ENCODE data around the gene JAK3. TPM values are rescaled to one million over a fixed set of nuclear protein-coding genes. Genes with fewer than 3 reads are reported as not detected.
A peak's percentile ranks its signal among the peaks of the same experiment; 100 is the strongest.

JAK3 gene
- polyA plus RNA-seq, 3 donors = 3.2 to 5.0 (median 3.8) TPM

DNA sequence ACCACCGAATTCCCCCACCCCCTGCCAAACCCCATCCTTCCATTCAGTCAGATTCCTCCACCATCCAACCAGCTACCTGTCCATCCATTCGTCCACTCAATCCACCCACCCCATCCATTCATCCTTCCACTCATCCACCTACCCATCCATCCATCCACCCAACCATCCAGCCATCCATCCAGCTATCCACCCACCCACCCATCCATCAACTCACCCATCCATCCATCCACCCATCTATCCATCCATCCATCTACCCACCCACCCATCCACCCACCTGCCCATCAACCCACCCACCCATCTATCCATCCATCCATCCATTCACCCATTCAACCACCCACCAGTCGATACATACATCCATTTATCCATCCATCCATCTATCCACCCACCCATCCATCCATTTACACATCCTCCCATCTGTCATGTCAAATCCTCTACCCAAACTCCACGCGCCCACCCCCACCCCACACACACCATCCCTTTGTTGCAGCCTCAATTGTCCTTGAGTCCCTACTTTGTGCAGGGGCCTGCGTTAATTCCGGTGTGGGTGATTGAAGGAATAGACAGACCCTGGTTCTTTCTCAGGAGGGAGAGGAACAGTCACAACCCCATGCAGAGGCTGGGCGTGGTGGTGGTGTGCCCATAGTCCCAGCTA, 18.7 kb upstream of the JAK3 start:
- no peak for DNase-seq

DNA sequence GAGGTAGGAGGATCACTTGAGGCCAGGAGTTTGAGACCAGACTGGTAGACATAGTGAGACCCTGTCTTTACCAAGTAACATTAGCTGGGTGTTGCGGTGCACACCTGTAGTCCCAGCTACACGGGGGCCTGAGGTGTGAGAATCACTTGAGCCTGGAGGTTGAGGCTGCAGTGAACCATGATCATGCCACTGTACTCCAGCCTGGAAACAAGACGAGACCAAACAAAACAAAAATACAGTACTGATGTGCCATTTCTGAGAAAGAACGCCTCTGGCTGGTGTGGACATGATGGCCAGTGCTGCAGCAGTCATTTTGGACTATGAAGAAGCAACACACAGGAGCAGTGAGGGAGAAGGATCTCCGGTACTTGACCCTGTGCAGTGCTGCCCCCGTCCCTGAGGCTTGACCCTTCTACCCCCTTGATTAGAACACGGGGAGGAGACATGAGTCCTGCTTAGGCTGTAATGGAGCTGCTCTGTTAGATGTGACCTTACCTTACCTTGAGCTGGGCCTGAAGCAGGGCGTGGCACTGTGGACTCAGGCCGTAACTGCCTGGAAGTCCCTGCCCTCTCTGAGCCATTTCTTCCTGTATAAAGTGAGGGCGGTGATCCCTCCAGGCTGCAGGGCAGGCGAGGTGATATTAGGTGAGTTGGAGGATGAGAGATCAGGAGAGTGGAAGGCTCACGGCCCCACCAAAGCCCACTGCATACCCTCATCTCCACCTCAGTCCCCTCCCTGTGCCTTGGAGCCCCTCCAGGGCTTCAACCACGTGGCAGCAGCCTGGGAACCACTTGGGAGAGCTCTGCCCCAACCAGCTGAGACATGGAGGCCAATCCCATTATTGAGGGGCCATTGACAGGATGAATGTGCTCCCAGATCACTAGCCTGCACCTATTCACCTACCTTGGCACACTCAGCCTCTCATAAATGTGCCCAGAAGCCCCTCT, 17.9 kb upstream of the JAK3 start:
- DNase-seq = no peak

DNA sequence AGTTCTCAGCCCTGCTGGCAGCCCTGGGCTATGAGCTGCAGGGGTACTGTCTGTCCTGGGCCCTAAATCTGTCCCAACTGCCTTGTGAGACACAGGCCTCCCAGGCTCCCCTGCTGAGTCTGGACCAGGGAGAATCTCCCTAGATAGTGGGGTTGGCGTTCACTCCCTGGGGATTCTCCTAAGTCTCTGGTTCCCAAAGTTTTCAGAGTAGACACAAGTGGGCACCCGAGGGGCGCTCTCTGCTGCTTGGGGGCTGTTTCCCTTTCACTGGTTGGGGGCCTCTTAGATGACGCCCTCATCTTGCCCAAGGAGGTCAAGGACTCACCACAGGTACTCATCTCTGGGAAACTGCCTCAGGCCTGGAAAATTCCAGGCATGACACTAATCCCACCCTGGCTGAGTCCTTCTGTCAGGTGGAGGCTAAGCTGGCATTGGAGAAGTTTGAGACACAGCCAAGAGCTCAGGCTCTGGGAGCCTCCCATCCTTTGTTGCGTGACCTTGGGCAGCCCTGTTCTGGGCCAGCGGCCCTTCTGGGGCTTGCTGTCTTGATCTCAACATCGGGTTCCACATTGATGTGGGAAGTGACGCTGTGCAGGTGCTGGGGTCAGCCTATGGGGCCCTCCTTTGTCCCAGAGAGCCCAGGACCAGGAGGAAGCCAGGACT, 15.9 kb upstream of the JAK3 start:
- DNase-seq = no peak

DNA sequence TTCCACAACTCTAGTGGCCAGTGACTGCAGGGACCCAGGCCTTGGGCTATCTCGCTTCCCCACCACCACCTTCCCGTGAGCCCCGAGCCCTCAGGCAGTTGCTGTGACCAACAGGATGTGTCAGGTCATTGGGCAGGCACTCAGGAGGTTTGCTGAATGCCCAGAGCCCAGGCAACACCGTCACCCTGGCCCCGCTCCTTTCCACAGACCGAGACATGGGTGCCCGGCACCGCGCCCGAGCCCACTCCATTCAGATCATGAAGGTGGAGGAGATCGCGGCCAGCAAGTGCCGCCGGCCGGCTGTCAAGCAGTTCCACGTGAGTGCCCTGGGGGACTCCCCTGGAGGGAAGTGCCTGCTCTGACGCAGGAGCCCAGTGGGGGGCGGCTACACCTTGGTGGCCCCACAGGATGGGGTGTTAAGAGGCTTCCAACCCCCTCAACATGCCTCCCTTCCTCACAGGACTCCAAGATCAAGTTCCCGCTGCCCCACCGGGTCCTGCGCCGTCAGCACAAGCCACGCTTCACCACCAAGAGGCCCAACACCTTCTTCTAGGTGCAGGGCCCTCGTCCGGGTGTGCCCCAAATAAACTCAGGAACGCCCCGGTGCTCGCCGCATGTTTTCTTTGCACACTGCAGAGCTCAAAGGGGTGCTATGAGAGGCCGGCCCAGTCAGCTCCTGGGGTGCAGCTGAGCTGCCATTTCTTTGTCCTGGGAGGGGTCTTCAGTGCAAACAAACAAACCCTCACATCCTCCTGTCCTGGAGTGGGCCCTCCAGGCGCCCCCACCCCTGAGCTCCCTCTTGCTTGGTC, 15.1 kb upstream of the JAK3 start:
- no peak for DNase-seq

DNA sequence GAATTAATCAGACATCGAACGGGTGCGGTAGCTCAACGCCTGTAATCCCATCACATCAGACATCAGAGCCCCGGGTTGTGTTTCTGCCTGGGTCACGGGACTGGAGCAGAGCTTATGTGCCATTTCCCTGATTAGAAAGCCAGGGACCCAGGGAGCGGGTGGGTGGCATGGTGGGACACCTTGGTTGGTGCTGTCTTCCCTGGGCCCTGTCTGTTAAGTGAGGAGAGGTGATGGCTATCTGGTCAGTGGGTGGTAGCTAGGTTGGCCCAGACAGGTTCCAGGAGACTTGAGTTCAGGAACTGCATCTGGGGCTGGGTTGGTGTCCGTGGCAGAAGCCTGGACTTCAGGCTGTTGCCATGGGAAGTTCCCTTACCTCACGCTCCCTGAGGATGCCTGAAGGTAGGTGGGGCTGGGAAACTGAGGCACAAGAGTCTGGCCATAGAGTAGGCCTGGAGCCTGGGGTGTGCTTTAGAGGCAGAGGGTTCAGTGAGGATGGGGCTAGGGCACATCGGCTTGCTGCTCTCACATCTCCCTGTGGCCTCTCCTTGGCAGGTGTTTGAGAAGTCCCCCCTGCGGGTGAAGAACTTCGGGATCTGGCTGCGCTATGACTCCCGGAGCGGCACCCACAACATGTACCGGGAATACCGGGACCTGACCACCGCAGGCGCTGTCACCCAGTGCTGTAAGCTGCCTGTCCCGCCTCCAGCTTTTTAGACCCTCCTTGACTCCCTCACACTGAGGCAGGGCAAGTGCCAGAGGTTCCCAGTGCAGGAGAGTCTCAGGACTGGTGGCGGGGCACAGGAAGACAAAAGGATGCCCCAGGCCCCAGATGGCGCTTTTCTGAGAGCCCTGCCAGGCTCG, 14.0 kb upstream of the JAK3 start:
- no peak for DNase-seq

DNA sequence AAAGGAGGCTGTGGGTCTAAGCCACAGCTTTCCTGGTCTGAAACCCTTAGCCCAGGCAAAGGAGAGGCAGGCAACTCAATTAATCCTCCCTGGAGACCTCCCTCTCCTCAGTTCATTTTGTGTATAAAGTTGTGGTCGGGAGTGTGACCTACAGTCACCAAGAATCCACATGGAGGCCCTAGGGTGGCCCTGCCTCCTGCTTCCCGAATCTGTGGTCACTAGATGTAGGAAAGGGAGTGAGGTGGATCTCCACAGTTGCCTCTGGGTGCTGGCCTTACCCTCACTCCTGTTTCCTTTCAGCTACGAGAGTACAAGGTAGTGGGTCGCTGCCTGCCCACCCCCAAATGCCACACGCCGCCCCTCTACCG, 13.2 kb upstream of the JAK3 start:
- DNase-seq = no peak

DNA sequence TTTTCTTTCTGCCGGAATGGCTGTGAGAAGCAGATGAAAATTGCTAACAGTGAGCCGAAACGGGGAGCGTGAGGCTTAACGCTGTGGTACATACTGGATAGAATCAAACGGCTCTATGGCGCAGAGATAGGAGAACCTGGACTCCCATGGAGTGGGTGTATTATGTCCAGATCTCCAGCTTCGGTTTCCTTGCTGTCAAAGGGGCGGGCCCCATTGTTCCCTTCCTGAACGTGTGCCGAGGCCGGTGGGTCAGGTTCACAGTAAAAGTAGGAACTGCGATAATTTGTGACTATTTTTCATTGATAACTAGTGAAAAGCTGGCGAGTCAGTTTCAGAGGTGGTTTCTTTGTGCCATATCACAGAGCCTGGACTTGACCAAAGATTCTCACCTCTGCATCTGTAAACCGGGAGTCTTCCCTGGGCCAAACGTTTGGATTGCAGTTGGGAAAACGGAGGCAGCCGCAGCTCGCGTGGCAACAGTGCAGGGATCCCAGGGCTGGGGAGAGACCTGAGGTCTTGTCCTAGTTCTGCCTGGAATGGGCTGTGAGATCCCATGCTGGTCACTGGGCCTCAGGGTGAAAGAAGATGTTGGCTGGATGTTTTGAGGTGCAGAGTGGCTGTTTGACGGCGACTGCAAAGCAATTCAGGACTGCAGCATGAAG, 12.7 kb upstream of the JAK3 start:
- DNase-seq = no peak

DNA sequence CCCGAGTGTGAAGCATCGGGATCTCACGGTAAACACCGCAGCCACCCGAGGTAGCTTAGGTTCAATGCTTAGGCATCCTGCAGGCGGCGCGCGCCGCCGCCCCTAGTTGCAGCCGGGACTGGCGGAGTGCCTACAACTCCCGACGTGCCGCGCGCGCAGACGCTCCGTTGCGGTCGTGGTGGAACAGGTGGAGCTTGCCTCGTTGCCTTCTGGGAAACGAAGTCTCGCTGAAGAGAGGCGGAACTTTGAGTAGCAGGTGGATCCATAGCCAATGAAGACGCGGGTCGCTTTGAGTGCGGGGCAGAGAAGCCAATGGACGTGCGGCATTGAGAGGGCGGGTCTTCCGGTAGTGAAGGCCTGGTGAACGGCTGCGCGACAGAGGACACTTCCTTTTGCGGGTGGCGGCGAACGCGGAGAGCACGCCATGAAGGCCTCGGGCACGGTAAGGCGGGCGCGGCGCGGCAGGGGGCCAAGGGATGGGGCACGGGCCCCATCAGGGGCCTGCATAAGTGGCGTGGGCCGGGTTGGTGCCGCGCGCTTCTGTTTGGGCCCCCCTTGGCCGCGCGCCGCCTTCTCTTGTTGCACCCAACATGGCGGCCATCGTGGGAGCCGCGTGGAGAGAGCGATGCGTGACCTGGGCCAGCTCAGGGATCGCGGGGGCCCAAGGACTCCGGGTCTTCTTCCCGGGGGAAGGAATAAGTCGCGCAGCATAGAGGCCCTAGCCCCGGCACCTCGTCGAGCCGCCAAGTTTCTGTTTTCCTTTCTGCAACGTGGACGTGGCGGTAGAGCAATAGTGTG, 11.9 kb upstream of the JAK3 start, which contains the start of gene RPL18A:
Gene RPL18A (plus strand): TSS at position 378 of the 798 bp plus-strand sequence. CDS start 47 bp downstream, at position 425.
- peak; percentile 99 for DNase-seq

DNA sequence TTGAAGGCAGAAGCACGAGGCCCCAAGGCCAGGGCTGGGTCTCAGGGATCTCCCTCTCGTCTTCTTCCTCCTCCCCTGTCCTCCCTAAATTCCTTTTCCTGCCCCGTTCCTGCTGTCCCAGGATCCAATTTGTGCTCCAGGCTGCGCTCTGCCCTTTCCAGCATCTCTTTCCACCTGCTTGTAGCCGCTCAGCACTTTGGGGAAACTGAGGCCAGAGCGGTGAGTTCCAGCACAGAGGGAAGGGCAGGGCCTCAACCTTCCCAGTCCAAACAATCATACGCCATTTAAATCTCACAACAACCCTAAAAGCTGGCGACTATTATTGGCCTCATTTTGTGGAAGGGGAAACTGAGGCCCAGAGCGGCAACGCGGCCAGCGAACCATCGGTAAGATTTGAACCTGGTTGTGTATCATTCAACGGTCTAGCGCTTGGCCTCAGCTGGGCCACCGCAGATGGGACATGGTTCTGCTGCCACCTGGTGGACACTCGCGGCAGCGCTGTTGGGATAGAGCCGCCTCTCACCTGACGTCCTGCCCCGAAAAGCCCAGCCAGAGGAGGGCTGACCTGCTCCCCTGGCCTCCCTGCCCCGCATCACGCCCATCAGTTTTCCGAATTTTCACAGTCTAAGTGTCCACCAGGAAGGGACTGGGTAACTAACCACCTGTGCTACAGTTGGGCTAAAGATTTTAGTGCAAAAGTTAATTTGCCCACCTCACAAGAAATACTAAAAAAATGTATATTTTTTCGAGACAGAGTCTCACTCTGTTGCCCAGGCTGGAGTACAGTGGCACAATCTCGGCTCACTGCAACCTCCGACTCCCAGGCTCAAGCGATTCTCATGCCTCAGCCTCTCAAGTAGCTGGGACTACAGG, 7.7 kb upstream of the JAK3 start:
- peak; percentile 54 for DNase-seq

DNA sequence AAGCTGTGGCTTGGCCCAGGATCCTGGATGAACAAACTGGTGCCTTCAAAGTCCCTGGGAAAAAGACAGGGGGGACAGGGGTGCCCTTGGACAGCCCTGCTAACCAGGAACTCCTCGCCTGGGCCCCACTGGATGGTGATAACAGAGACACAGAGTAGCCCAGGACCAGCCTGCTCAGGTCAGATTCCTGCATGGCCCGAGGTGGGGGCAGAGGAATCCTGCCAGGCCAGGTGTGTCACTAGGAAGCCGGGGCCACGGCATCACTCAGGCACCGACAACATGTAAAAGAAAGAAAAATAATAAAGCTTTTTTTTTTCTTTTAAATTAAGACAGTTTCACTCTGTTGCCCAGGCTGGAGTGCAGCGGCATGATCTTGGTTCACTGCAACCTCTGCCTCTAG, 6.3 kb upstream of the JAK3 start:
- DNase-seq = no peak

DNA sequence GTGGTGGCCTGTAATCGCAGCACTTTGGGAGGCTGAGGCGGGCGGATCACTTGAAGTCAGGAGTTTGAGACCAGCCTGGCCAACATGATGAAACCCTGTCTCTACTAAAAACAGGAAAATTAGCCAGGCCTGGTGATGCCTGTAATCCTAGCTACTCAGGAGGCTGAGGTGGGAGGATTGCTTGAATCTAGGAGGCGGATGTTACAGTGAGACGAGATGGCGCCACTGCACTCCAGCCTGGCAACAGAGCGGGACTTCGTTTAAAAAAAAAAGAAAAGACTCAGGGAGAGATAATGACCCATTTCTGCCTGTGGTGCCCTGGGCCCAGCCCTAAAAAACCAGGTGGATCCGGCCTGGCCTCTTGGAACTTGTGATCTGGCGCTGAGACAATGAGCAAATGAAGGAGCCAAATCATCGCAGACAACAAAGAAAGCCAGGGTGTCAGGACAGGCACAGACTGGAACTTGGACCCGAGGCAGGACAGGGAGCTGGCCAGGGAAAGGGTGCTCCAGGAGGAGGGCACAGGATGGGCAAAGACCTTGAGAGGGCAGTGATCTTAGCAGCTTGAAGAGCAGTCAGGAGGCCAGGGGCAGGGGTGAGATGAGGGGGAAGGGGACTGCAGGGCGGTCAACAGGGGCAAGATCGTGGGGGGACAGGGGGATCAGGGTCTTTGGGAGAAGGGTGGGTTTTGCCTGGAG, 962 bp upstream of the JAK3 start:
- no peak for DNase-seq

DNA sequence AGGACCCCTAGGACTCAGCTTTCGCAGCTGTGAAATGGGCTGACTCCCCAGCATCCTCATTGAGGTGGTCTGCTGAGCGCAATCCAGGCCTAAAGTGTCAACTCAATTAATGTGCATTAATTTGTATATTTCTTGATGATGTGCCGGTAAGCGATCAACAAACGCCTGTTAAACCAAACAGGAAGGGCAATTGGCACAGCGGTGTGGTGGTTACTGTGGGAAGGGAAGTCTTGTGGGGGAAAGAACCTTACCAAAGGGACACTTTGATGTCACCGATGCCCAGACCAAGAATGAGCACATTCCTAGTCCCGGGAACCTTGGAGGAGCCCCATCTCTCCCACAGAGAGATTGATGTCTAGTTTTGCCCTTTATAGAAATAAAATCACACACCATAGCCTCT, 1.6 kb downstream of the JAK3 start:
- DNase-seq = no peak

DNA sequence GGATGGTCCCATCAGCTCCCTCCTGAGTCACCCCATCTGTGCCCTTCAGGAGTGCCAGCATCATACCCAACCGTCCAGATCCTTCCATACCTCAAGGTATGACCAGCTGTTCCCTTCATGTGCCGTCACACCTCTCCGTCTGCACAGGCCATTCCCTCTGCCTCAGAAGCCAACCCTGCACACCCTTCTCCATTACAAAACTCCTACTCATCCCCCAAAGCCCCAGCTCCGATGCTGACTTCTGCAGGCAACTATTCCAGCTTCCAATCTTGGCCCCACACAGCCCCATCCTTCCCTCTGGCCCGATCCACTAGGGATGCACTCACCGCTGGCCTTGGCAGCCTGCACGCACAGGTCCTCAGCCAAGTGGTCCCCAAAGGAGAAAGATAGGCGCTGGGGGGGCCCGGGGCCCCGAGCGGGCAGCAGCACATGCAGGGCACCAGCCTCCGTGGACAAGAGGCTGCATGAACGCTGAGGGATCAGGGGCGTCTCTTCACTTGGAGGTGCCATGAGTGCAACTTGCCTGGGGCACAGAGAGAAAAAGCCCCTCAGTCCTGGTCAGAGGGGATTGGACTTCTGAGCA, 3.8 kb downstream of the JAK3 start:
- no peak for DNase-seq

DNA sequence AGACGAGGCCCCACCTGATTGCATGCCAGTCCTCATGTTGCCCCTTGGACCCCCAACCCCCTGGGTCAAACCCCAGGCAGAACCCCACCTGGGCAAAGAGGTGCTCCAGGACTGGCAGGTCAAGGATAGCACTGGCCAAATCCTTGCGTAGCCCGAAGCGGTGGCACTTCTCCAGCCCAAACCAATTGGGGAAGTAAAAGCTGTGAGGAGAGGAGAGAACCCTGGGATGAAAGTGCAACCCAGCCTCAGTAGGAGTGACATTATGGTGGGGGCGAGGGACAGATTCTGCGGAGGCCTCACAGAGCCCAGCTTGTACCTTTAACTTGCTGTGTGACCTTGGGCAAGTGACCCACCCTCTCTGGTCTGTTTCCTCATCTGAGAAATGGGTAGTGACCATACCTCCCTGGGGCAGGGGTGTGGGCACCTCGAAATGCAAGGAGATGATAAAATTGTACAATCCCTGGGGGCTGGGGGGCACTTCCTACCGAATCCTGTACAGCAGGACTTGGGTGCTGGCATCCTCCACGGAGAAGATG, 4.4 kb downstream of the JAK3 start:
- DNase-seq = no peak

DNA sequence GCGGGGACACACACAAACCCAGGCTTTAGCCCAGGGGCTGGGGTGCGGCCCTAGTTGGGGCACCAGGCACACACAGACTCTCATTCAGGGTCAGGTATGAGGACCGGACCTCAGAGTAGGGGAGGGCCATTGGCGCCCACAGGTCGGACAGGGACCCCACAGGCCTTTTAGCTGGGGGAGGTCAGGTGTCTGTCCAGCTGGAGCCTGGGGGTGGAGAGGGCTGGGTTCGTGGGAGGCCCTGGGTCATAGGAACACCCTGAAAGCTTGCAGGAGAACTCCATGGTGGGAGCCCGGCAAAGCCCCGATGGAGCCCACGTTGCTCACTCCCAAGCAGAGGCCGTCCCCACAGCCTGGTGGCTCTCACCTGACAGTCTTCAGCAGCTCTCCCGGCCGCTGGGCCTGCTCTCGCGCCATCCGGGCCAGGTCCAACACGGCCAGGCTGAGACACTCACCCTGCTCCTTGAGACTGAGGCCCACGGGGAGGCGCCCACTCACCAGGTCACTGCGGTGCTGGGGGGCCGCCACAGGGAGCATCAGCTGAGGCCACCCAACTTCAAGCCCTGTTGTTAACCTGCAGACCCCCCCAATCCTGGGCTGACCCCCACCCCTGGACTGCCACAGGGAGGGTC, 5.0 kb downstream of the JAK3 start:
- no peak for DNase-seq

Measured in renal pelvis (tissue), 4 donors.